ENCODE data around the gene TRUB2.

The TRUB2 gene

DNA sequence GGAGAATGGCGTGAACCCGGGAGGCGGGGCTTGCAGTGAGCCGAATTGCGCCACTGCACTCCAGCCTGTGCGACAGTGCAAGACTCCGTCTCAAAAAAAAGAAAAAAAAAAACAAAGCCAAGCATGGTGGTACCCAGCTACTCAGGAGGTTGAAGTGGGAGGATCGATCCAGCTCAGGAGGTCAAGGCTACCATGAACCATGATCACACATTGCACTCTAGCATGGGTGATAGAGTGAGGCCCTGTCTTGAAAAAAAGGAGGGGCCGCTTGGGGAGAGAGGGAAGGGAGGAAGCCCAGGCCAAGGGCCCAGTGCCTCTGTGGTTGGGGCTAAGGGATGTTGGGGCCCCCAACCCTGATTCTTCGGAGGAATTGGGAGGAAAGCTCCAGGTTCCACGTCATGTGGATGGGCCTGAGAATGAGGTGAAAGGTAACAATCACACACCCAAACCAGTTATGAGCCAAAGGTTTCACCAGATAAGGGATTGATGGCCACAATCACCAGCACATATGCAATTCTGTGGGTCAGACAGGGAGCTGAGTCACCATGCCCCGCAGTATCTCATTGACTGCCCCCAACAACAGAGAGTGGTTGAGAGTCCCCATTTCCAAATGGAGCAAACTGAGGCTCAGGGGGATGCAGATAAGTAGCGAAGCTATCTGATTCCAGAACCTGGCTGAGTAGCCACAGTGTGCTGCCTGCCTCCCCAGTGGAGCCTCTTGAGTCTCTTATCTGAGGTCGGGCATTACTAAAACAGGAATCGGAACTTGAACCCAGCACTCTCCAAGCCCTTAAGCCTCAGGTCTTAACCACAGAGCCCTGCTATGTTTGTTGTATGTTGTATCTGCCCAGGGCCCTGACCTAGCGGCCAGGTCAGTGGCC lies 25.7 kb downstream of the TRUB2 start:
- peak; percentile 23 for DNase-seq (ENCODE audit: low spot score)
- TF ChIP-seq CTCF (IDR thresholded peaks at IDR 0.05; ENCODE audit: borderline replicate concordance, control extremely low read depth, extremely low read depth, insufficient read depth, missing control alignments) = no peak
- in situ Hi-C loops (cut with MboI; ENCODE audit: low sequenced_read_pairs, unreplicated experiment) = no loop called here

GRCh38 chr9:128294142-128294541 lies 28.1 kb downstream of the TRUB2 start:
- TF ChIP-seq CTCF (IDR thresholded peaks at IDR 0.05; ENCODE audit: borderline replicate concordance, control extremely low read depth, extremely low read depth, insufficient read depth, missing control alignments) = no peak
- DNase-seq (ENCODE audit: low spot score) = peak; percentile 38
- in situ Hi-C loops (cut with MboI; ENCODE audit: low sequenced_read_pairs, unreplicated experiment) = no loop called here

- in situ Hi-C loops (cut with MboI; ENCODE audit: low sequenced_read_pairs, unreplicated experiment) = no loop called here
- no peak for TF ChIP-seq CTCF (IDR thresholded peaks at IDR 0.05; ENCODE audit: borderline replicate concordance, control extremely low read depth, extremely low read depth, insufficient read depth, missing control alignments)
These were observed 29.2 kb downstream of the TRUB2 start for GRCh38 chr9:128293091-128293490.

GRCh38 chr9:128292009-128292408 lies 30.2 kb downstream of the TRUB2 start:
- TF ChIP-seq CTCF (IDR thresholded peaks at IDR 0.05; ENCODE audit: borderline replicate concordance, control extremely low read depth, extremely low read depth, insufficient read depth, missing control alignments) = no peak
- in situ Hi-C loops (cut with MboI; ENCODE audit: low sequenced_read_pairs, unreplicated experiment) = no loop called here
- DNase-seq (ENCODE audit: low spot score) = no peak

More at GRCh38 chr9:128293091-128293490, 29.2 kb downstream of the TRUB2 start:
- DNase-seq (ENCODE audit: low spot score) = peak; percentile 10

DNA sequence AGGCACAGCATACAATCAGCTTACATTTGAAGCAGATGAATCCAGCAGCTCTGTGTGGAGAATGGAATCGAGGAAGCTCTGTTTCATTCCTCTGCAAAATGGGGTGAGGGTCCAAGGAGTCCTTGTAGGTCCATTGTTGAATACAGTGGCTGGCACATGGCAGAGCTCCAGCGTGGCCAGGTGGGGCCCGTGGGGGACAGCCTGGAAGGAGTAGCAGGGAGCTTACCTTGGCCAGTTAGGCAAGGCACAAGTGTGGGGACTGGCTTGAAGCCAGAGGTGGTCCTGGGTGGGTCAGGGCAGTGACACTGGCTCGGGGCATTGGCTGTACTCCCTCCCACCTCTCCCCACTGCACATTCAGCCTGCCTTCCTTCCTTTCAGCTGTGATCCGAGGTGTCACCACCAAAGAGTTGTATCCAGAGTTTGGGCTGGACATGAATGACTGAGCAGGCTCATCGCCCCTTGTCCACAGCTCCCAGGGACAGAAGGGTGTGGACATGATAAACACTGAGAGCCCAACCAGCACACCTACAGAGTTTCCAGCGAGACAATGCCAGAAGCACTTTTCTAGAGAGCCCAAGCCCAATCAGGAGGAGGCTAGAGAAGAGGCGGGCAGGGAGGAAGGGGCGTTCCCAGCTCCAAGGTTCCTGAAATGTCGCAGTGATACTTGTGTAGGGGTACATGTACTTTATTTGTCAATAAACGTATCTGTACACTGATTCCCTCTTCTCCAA lies 33.8 kb downstream of the TRUB2 start:
- in situ Hi-C loops (cut with MboI; ENCODE audit: low sequenced_read_pairs, unreplicated experiment) = no loop called here

More for the DNA sequence above, 33.8 kb downstream of the TRUB2 start:
- peak; percentile 7 for DNase-seq (ENCODE audit: low spot score)
- TF ChIP-seq CTCF (IDR thresholded peaks at IDR 0.05; ENCODE audit: borderline replicate concordance, control extremely low read depth, extremely low read depth, insufficient read depth, missing control alignments) = no peak

Data from GM13976 (cell line).